Uterus (tissue), 2 donors: ENCODE measurements around the gene MRPL55.

Experiments used
- CTCF ChIP-seq, 4 experiments: fragments of 200-600 bp in 2 of 4; fragments of 450-650 bp in 2 of 4; sonication (generic) in 2 of 4; IDR thresholded peaks; one replicate each; pipeline ENCODE4 v1.5.1; 2016 to 2019; ENCODE audit warnings: antibody characterized with exemption in 4 of 4, mild to moderate bottlenecking in 2 of 4, moderate library complexity in 1 of 4
- POLR2A ChIP-seq, 2 donors: fragments of 450-650 bp; IDR thresholded peaks; one replicate each; pipeline ENCODE4 v1.6.1; 2016; ENCODE audit warnings: antibody characterized with exemption in 2 of 2, mild to moderate bottlenecking in 1 of 2, moderate library complexity in 1 of 2

- no peak for TF ChIP-seq CTCF (IDR thresholded peaks at IDR 0.05)
- no peak for TF ChIP-seq POLR2A (IDR thresholded peaks at IDR 0.05)
Measured at GRCh38 chr1:228147768-228148167, 38.7 kb upstream of the MRPL55 start.
